Activated CD8-positive, alpha-beta memory T cell treated with anti-CD3 and anti-CD28 coated beads, Interleukin-2, amount 50 U/mL, for 4 hours (primary cell): ENCODE measurements around the gene DOCK11.
"Not testable (repeated sequence)": the region's sequence is repeated elsewhere in the genome, so short reads cannot be mapped to it uniquely, and the experiment has no call there.

Experiments used
- DNase-seq: peaks from one replicate; pipeline ENCODE4 v3.0.0-alpha.2; 2020

Gene DOCK11

GRCh38 chrX:118577041-118577440, 81.4 kb downstream of the DOCK11 start:
- DNase-seq: no peak

- DNase-seq: no peak
These were observed 83.8 kb downstream of the DOCK11 start for GRCh38 chrX:118579417-118579816.

GRCh38 chrX:118582926-118583325, 87.3 kb downstream of the DOCK11 start:
- not testable (repeated sequence) for DNase-seq

DNA sequence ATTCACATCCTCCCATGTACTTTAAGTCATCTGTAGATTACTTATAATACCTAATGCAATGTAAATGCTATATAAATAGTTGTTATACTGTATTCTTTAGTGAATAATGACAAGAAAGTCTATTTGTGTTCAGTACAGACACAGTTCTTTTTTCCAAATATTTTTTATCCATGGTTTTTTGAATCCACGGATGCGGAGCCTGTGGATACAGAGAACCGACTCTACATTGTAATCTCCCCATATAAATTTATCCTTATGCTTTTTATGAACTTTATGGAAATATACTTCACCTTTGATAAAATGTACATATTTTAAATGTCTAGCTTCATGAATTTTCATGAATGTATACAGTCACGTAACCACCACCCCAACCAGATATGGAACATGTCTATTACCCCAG, 88.2 kb downstream of the DOCK11 start:
- no peak for DNase-seq

DNA sequence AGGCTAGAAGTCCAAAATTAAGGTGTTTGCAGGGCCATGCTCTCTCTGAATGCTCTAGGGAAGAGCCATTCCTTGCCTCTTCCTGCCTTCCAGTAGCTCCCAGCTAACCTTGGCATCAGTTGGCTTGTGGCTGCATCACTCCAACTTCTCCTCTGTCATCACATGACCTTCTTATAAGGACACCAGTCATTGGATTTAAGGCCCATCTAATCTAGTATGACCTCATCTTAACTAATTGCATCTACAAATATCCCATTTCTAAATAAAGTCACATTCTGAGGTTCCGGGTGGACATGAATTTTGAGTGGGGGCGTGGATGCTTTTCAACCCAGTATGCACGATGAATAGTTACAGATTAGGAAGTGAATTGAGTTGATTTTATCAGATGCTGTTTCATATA, 89.7 kb downstream of the DOCK11 start:
- no peak for DNase-seq

DNA sequence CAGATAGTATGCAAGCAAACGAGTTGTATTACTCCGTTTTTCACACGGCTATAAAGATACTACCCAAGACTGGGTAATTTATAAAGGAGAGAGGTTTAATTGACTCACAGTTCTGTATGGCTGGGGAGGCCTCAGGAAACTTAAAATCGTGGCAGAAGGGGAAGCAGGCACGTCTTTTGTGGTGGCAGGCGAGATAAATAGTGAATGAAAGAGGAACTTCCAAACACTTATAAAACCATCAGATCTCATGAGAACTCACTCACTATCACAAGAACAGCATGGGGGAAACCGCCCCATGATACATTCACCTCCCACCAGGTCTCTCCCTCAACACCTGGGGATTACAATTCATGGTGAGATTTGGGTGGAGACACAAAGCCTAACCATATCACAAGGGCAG, 90.6 kb downstream of the DOCK11 start:
- not testable (repeated sequence) for DNase-seq

- DNase-seq: no peak
These were observed 93.1 kb downstream of the DOCK11 start for GRCh38 chrX:118588715-118589114.

DNA sequence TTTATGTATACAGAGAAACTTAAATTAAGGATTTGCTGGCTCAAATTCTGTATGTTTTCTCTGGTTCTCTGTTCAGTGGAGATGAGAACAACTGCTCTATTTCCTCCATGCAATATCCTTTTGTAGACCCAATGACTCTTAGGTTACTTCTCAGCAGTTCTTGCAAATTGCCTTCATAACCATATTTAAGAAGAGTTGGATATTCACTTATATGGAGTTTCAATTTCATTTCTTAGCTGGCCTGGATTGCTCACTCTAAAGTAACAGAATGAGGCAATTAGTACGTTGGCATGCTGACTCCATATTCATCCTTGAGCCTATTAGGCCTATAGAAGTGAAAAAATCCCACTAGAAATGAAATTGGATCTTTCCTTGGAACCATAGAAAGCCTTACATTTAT, 93.6 kb downstream of the DOCK11 start:
- DNase-seq: no peak

DNA sequence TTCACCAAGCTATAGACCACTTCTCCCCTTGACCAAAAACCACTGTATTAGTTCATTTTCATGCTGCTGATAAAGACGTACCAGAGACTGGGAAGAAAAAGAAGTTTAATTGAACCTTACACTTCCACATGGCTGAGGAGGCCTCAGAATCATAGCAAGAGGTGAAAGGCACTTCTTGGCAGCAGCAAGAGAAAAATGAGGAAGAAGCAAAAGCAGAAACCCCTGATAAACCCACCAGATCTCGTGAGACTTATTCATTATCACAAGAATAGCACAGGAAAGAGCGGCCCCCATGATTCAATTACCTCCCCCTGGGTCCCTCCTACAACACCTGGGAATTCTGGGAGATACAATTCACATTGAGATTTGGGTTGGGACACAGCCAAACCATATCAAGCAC, 97.8 kb downstream of the DOCK11 start:
- no peak for DNase-seq

GRCh38 chrX:118594697-118595420, 99.2 kb downstream of the DOCK11 start:
- DNase-seq: no peak

- no peak for DNase-seq
These were observed 100.0 kb downstream of the DOCK11 start for GRCh38 chrX:118595501-118596042.

GRCh38 chrX:118596390-118596789, 100.8 kb downstream of the DOCK11 start:
- DNase-seq: no peak

DNA sequence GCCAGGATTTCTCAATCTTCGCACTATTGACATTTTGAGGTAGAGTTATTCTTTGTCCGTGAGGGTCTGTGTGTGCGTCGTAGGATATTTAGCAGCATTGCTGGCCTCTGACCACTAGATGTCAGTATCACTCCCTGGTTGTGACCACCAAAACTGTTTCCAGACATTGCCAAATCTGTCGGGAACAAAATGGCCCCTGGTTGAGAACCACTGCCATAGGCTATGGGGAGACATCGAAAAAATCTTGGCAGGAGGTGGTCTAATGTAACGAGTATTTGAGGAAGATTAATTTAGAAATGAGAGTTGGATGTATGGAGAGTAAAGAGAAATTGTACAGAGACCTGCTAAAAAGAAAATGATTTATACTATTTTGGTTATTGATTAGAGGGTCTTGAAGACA, 108.4 kb downstream of the DOCK11 start:
- peak; percentile 21 for DNase-seq

GRCh38 chrX:118612290-118612689, 116.7 kb downstream of the DOCK11 start:
- no peak for DNase-seq

DNA sequence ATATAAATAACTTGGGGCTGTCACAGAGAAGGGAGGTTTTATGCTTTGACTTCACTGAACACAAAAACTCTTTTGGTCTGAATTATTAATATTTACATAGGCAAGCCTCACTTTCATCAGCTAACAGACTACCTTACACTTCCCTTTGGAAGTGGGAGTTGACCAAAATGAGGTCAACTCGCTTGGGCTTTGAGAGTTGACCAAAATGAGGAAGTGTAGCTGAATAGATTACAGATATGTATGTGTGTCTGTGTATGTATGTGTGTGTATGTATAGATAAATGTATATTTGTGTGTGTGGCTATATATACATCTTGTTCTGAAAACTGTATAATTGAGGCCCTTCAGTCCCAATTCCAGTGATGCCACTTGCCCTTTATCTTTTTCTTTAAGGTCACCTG, 118.5 kb downstream of the DOCK11 start:
- DNase-seq: no peak

GRCh38 chrX:118615141-118615540, 119.5 kb downstream of the DOCK11 start:
- no peak for DNase-seq

GRCh38 chrX:118621081-118621759, 125.6 kb downstream of the DOCK11 start:
- no peak for DNase-seq

- no peak for DNase-seq
These were observed 127.4 kb downstream of the DOCK11 start for GRCh38 chrX:118623062-118623461.

- no peak for DNase-seq
These were observed 130.7 kb downstream of the DOCK11 start for GRCh38 chrX:118626346-118626745.

DNA sequence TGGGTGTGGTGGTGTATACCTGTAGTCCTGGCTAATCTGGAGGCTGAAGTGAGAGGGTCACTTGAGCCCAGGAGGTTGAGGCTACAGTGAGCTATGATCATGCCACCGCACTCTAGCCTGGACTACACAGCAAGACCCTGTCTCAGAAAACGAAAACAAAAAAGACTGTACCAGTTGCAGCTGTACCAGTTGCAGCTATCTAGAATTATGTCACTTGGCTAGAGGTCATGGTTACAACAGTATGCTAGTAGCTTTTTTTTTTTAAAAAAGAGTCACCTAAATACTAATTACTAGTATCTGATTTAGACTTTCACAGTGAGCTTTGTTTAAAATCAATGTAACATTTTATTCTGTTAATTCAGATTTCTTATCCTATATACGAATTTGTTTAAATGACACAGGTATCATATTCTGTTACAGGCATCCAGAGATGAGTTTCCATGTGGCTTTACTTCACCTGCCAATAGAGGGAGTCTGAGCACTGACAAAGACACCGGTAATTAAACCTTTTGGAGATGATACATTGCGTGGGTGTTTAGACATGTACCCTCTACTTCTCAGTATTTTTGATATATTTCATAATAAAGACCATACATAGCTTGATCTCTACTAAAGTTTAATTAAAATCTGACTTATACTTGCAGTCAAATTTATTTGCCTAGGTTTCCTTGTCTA, 131.6 kb downstream of the DOCK11 start:
- no peak for DNase-seq

GRCh38 chrX:118630848-118631247, 135.2 kb downstream of the DOCK11 start:
- no peak for DNase-seq

- DNase-seq: no peak
These were observed 136.0 kb downstream of the DOCK11 start for GRCh38 chrX:118631586-118631985.

DNA sequence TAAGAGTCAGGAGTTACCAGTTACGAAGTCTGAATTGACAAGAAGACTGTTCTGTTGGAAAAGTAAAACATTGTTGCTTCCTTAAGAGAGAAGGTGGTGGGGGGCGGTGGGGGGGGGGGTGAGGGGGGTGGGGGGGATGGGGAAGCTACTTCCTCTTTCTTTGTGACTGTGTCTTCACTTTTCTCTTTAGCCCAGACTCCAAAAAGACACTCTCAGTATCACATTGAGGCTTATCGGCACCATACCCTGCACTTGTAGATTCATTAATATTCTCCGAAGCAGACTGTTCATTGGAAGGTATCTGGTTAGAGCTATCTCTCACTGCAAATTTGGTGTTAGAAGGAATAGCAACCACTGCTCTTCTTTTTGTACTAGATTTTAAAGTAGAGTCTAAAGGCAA, 137.2 kb downstream of the DOCK11 start:
- DNase-seq: no peak

- DNase-seq: no peak
These were observed 137.9 kb downstream of the DOCK11 start for GRCh38 chrX:118633530-118633929.
